ENCODE measurements around the gene TANGO6. TPM values are rescaled to one million over a fixed set of nuclear protein-coding genes. Genes with fewer than 3 reads are reported as not detected.

The TANGO6 gene
- total RNA-seq, 2 donors from 2014 or later, result 6.4 to 10.9 TPM

- TF ChIP-seq CTCF (IDR thresholded peaks at IDR 0.05), result no peak
- H3K9me3 ChIP-seq, result no peaks in the 10 kb centered on the region
- no peaks in the 10 kb centered on the region for H3K27me3 ChIP-seq
- H3K4me1 ChIP-seq, result peaks cover 0 to 4% of the 10 kb centered on the region in 2 donors
- no peaks in the 10 kb centered on the region for H3K36me3 ChIP-seq
- no peak overlapping the region for H3K27ac ChIP-seq
- DNase-seq (ENCODE audit: low spot score), result no peak
- H3K4me3 ChIP-seq, result no peak overlapping the region
Observed at GRCh38 chr16:69089091-69089910, 246.0 kb downstream of the TANGO6 start.

GRCh38 chr16:69093974-69094373 is 250.6 kb downstream of the TANGO6 start:
- H3K36me3 ChIP-seq, result no peaks in the 10 kb centered on the region
- H3K4me3 ChIP-seq, result no peak overlapping the region
- H3K4me1 ChIP-seq, result no peaks in the 10 kb centered on the region
- no peak for TF ChIP-seq CTCF (IDR thresholded peaks at IDR 0.05)
- no peaks in the 10 kb centered on the region for H3K9me3 ChIP-seq
- H3K27me3 ChIP-seq, result no peaks in the 10 kb centered on the region
- DNase-seq (ENCODE audit: low spot score), result no peak
- no peak overlapping the region for H3K27ac ChIP-seq

- no peaks in the 10 kb centered on the region for H3K4me1 ChIP-seq
- H3K4me3 ChIP-seq, result no peak overlapping the region
- no peak for TF ChIP-seq CTCF (IDR thresholded peaks at IDR 0.05)
- H3K27ac ChIP-seq, result no peak overlapping the region
- H3K36me3 ChIP-seq, result no peaks in the 10 kb centered on the region
- no peak for DNase-seq (ENCODE audit: low spot score)
- H3K9me3 ChIP-seq, result no peaks in the 10 kb centered on the region
- H3K27me3 ChIP-seq, result no peaks in the 10 kb centered on the region
Observed at GRCh38 chr16:69094501-69094900, 251.2 kb downstream of the TANGO6 start.

GRCh38 chr16:69095193-69095592 is 251.9 kb downstream of the TANGO6 start:
- Histone ChIP-seq H3K27me3 (no peaks in the 10 kb centered on the region), H3K36me3 (no peaks in the 10 kb centered on the region), H3K9me3 (no peaks in the 10 kb centered on the region), H3K4me1 (no peaks in the 10 kb centered on the region), H3K27ac (no peak overlapping the region), H3K4me3 (no peak overlapping the region)
- DNase-seq (ENCODE audit: low spot score), result no peak
- TF ChIP-seq CTCF (IDR thresholded peaks at IDR 0.05), result no peak

- no peak for DNase-seq (ENCODE audit: low spot score)
- peaks cover 0 to 2% of the 10 kb centered on the region in 2 donors for H3K4me1 ChIP-seq
Observed at GRCh38 chr16:69100071-69100691, 256.9 kb downstream of the TANGO6 start.

More at GRCh38 chr16:69100071-69100691, 256.9 kb downstream of the TANGO6 start:
- TF ChIP-seq CTCF (IDR thresholded peaks at IDR 0.05), result no peak
- no peaks in the 10 kb centered on the region for H3K36me3 ChIP-seq
- H3K27me3 ChIP-seq, result no peaks in the 10 kb centered on the region
- H3K4me3 ChIP-seq, result no peak overlapping the region
- H3K9me3 ChIP-seq, result no peaks in the 10 kb centered on the region
- H3K27ac ChIP-seq, result no peak overlapping the region

Measured in right atrium auricular region (tissue), 2 donors.